Esophagus mucosa (tissue), 1 donor: ENCODE results near the gene SLC35F2. TPM values are rescaled to one million over a fixed set of nuclear protein-coding genes. Genes with fewer than 3 reads are reported as not detected.
"Not testable (repeated sequence)": the region's sequence is repeated elsewhere in the genome, so short reads cannot be mapped to it uniquely, and the experiment has no call there.

Experiments used
- ATAC-seq: fragments of 200-7000 bp; cut with Tn5 transposase; one replicate; pipeline ENCODE4 v1.9.1; 2020
- total RNA-seq: library from RNA; stranded (reverse); gene quantifications from one replicate; pipeline ENCODE4 v1.2.4, GENCODE V29; 2023
- donor health status: DM: yes; HTN: yes; CAD: no.

The SLC35F2 gene
- total RNA-seq, 1 donor from 2014 or later, result 14.7 TPM

DNA sequence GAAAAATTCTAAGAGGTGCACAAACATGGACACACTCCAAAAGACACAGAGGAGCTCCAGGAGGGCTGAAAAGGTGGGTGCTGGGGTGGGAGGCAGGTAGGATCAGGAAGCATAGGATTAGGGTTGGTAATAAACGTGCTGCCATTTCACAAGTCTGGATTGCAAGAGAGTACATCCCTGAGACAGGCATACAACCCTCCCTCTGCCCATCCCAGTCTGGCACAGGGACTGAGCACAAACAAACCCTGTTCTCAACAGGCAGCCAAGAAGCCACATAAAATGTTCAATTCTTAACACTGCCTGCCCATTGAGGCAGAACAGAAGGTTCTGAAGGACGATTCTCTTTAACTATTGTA is 18.5 kb downstream of the SLC35F2 start:
- ATAC-seq, result peak; percentile 72

DNA sequence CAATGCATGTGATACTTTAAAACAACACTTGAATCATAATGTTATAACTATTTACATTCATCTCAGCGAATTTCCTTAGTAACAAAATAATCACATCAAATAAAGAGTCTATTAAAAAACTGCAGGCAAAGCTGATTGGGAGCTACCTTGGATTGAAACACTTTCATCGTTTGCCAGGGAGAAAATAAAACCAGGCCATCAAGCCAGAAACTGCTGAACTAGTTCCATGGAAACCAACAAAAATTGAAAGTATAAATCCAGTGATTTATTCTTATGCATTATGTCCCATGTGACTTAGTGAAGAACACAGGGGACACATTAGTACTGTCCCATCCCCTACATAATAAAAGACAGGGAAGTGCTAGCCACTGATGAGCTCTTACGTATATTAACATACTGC is 21.7 kb downstream of the SLC35F2 start:
- ATAC-seq, result no peak

DNA sequence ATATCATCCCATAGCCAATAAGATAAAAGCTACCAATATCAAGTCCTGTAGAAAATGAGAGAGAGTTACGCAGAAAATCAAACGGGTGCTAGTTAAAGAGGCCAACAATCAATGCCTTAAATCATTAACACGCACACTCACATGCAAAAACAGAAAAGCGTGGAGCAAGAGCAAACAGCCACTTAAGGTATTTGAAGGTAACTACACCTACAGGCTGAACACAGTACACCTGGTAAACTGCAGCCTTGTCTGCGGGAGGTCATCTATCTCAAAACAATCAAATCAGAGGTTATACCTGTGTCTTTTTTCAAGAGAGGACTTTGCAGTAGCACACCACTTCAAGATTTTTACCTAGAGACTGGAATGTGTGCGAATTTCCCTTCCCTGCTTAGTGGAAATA is 23.6 kb downstream of the SLC35F2 start:
- no peak for ATAC-seq

DNA sequence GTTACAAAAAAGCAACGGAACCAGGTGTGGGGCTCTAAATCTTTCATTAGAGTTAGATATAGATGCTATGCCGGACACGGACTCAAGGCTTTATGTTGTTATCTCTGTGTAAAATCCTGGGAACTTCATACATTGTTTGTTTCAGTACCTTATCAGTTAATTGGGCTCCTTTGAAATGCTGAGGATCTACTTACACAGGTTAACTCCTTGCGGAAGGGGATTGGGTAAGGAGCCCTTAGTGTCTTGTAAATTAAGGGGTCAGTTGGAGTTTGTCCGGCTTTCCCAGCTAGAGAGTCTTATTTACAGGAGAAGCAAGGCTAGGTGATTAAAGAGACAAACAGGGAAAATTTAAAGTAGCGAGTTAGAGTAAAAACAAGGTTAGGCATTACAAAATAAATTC is 24.7 kb downstream of the SLC35F2 start:
- not testable (repeated sequence) for ATAC-seq

DNA sequence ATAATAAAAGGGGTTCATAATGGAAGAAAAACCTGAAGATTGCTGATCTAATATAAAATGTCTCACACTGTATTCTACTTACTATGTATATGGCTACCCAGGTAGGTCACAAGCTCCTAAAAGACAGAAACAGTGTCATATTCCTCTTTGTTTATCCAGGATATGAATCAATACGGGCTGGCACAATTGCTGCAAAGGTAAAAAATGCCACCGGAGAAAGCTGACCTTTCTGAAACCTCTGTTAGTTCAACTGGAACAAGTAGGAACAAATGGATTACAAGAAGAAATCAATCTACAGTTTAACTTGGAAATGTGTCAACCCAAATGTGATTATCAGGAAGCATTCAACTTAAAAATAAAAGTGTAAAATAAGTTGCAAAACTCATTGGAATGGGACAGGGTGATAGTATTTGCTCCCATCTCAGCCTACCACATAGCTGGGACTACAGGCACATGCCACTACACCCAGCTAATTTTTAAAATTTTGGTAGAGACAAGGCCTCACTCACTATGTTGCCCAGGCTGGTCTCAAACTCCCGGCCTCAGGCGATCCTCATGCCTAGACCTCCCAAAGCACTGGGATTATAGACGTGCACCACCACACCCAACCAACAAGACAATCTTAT is 27.6 kb downstream of the SLC35F2 start:
- peak; percentile 79 for ATAC-seq

DNA sequence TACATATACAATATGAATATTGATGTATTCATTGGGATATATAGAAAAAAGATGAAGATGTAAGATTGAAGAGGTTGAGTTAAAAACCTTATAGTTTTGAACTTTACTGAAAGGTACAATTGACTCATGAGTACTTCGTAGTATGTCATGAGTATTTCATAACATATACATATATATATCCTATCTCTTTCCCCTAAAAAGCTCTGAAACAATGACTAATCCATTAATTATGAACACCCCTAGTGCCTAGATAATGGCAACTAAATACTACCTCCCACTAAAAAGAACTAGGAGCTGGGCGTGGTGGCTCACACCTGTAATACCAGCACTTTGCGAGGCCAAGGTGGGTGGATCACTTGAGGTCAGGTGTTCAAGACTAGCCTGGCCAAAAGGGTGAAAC is 31.5 kb downstream of the SLC35F2 start:
- ATAC-seq, result no peak

DNA sequence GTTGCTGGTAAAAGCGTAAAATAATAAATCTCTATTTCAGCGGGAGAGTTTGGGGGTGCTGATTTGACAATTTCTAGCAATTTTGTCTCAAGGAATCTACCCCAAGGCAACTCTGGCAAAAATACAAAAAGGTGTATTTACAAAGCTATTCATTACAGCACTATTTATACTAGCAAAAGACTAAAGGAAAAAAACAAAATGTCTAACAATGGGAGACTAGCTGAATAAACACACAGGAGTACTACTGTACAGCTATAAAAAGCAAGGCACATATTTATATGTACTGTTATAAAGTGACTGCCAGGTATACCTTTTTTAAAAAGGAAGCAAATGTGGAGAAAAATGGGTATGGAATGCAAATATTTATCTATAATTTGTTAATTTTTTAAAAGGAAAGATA is 32.7 kb downstream of the SLC35F2 start:
- no peak for ATAC-seq

DNA sequence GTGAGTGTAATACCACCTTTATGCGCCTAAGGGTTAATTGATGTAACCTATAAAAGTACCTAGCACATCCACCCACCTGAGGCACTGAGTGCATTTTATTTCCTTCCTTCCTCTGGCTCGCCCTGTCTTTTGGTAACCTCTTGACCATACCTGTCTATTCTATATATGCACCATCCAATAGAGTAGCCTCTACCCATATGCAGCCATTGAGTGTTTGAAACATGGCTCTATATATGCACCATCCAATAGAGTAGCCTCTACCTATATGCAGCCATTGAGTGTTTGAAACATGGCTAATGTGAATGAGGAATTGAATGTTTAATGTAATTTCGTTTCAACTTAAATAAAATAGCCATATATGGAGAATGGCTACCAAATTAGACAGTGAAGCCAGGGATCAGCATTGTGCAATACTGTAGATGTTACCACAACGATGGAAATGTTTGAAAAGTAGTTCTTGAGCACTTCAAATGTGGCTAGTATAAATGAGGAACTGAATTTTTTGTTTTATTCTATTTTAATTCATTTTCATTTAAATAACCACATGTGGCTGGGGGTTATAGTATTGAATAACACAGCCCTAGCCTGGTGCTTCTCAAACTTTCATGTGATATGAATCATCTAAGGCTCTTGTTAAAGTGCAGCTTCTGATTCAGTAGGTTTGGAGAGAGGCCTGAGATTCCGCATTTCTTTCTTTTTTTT is 33.8 kb downstream of the SLC35F2 start:
- no peak for ATAC-seq

DNA sequence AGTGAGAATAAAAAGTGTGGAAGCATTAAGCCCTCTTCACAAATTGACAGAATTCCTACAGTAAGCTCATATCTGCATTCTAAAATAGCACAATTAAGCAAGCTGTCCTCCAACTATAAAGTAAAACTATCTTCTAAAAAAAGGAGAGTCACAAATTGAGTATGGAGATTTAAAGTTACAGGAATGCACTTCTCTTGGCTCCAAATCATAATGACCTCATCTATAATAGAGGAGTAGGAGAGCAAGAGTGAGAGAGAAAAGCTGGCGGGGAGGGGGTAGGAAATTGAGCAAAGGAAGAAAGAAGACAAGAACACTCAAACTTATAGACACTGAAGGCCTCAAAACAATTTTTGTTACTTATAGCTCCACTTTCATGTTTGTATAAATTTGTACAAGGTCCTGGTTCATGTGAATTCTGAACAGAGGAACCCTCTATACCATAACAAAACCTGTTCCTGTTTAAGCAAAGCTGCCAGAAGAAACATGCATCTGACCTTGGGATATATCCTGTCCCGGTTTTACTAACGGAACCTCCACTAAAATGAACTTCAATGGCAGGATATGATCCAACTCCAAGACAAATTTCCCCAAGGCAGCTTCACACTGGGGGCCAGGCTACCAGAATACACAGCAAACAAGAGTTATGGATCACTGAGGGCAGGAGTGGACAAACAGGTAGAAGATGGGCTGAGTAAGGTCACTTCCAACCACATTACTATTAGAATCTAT is 37.2 kb downstream of the SLC35F2 start:
- ATAC-seq, result no peak

DNA sequence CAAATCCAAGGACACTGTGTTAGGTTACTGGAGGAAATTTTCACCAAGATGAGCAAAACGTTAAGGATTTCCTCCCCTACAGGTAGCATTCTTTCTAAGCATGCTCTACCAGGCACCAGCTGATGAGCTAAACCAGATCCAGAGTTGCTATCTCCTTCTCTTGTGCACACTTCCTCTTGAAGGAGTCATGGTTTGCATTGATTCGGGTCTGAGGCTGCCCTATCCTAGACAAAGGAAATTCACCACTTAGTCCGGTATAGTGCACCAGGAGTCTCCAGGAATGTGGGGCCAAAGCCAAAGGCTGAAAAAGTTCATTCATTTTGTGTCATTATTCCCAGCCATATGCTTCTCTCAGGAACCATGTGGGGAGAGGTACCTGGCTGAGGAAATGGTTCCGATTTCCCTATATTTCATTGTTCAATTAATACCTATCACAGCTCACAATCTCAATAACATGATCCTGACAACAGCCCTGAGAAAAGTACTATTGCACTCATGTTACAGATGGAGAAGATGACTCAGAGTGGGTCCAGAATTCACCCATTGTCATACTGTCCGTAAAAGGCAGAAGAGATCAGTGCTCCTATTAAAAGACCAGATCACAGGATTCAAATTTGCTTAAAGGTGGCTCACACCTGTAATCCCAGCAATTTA is 39.1 kb downstream of the SLC35F2 start:
- no peak for ATAC-seq

DNA sequence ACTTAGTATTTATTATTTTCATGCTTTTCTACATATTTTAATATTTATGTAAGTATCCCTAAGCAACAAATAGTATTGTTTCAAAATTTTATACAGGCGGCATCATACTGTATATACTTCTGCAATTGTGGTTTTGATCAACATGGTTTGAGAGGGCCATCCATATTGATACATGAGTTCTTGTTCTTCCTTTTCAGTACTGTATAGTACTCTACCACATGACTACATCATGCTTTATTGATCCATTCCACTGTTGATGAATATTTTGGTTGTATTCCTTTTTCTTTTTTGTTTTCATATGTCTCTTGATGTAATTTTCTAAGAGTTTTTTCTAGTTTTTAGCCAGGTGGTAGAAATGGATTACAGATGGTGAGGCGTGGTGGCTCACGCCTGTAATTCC is 40.1 kb downstream of the SLC35F2 start:
- ATAC-seq, result no peak

DNA sequence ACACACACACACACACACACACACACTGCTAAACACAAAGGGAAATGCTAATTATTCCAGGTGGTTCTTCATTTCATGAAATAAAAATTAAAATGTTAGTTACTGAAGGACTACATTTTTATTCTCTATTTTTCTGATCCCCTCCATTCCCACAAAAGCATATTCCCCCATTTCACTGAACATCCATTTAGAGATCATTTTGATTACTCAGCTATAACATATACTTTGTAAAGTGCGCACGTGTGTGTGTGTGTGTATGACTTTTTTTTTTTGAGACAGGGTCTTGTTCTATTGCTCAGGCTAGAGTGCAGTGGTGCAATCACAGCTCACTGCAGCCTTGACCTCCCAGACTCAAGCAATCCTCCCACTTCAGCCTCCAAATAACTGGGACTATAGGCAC is 42.6 kb downstream of the SLC35F2 start:
- no peak for ATAC-seq

DNA sequence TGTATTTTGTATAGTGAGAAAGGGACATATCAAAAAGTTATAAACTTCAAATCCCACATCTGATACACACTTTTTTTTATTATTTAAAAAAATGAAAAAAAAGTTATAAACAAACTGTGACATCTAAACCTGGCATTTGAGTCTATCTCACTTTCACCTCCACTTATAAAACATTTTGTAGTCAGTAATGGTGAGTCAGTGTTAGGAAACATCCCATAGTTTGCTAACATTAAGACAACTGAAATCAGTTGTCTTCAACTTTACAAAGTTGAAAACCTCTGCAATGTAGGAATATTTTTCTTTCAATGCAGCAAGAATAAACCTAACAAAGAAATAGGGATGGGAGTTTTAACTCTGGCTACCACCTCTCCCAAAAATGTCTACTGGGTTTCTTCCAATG is 47.7 kb downstream of the SLC35F2 start:
- no peak for ATAC-seq

DNA sequence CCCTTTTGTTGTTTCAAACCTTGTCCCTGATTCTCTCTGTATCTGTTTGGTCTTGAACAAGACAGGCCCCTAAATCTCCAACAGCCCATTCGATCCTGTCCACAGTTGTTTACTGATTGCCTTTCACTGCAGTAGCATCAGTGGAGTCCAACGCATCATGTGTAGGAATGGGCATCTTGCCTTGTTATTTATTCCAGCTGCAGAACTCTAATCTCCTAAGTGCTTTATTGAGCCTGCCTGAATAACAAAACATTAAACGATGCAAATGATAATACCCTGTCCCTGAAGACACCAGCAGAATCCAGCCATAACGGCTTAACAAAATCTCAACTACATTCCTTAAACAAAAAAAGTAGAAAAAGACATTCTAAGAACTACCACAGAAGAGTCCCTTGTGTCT is 50.1 kb downstream of the SLC35F2 start:
- ATAC-seq, result no peak

DNA sequence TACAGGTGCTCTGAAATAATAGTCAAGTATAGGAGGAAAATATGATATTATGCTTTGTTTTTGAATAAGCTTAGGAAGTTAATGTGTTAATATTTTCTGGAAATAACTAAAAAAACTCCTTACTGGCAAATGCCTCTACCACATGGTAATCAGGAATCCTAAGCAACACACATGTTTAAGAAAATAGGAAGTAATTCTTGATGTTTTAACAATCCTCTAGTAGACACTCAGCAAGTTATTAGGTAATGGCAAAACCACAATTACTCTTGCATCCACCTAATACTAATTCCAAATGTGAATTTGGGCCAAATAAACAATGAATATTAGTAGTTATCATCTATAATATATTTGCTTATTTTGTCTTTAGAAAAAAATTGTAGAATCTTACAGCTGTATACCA is 53.6 kb downstream of the SLC35F2 start:
- no peak for ATAC-seq

DNA sequence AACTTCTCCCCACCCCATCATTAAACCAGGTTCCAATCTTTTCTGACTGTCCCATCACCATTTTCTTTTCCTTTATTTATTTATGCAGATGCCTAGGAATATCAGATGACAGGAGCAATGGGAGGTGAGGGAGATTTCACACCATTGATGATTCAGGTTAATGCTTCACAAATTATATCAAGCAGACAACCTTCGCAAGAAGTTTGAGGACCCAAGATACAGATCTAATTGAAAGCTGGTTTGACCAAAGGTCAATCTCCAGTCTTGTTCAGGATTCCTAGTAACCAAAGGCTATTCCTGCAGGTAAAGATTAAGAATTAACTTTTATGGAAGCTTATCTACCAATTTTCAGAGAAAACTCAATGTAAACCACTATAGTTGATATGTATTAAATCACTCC is 54.4 kb downstream of the SLC35F2 start:
- no peak for ATAC-seq

DNA sequence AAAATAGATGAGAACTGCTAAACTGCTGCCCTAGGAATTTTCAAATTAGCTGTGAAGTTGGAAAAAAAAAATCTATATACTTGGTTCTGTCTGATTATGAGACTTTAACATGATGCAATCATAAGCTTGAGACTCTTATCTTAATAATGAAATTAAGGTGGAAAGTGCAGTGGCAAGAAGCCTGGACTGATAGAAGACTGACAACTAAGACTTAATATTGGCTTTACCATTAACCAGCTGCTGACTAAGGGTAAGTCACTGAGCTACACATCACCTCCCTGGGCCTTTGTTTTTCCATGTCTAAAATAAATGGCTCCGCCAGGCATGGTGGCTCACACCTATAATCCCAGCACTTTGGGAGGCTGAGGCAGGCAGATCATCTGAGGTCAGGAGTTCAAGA is 56.9 kb downstream of the SLC35F2 start:
- ATAC-seq, result no peak

DNA sequence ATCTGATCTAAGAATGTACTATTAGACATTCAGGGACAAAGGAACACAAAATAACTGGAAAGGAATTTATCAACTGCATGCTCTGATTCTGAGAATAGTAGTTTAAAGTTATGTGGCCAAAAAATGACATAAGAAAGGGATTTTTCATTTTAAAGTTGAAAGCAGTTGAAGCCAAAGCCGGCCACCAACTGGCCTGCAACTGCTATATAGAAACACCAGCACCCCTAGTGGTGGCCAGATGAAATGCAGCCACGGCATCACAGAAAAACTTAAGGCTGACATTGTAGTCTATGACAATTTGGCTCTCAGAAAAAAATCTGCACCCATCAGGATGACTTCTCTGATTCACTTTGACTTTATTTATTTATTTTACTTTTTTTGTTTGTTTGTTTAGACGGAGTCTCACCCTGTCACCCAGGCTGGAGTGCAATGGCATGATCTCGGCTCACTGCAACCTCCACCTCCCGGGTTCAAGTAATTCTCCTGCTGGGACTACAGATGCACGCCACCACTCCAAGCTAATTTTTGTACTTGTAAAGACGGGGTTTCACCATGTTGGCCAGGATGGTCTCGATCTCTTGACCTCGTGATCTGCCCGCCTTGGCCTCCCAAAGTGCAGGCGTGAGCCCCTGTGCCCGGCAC is 59.2 kb downstream of the SLC35F2 start:
- ATAC-seq, result peak; percentile 69

DNA sequence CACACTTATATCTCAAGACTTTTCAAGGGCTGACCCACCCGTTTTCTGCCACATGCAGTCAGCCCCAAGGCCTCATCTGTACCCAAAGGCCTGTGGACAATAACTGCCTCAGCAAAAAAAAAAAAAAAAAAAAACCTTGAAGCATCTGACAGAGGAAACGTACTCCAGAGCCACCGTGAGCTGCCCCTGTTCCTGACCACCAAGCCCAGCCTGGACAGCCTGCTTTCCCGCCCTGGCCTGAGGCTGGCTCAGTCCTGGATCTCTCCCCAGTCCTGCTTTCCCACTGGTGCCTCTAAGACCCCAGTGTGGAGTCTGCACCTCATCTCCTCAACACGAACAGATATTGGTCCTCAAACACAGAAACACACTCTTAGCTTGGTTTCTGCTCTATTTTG is 66.5 kb downstream of the SLC35F2 start:
- no peak for ATAC-seq

DNA sequence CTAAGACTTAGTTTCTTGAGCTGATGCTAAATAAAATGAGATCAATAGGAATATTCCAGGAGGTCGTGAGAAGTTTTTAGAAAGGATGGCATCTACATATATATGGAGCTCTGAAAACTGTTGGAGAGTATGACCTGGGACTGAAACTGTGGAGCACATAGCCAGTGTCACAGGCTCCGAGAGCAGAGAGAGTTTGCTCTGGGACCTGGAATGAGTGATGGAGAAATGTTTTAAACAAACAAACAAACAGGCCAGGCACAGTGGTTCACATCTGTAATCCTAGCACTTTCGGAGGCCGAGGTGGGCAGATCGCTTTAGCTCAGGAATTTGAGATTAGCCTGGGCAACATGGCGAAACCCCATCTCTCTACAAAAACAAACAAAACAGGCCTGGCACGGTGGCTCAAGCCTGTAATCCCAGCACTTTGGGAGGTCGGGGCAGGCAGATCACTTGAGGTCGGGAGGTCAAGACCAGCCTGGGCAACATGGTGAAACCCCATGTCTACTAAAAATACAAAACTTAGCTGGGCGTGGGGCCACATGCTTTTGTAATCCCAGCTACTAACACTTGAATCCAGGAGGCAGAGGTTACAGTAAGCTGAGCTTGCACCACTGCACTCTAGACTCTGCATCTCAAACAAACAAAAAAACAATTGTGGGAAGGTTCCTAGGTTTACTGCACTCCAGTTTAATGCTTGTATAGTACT is 67.1 kb downstream of the SLC35F2 start:
- no peak for ATAC-seq

DNA sequence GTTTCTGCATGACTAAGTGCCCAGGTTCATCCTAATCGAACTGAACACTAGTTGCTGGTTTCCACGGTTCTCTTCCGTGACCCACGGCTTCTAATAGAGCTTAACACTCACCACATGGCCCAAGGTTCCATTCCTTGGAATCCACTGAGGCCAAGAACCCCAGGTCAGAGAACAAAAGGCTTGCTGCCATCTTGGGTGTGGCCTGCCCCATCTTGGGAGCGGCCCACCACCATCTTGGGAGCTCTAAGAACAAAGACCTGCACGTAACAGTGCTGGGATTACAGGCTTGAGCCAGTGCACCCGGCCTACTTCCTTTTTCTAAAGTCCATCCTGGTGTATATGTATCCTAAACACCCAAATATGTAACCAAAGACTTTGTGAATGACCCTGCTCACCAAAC is 68.8 kb downstream of the SLC35F2 start:
- no peak for ATAC-seq

DNA sequence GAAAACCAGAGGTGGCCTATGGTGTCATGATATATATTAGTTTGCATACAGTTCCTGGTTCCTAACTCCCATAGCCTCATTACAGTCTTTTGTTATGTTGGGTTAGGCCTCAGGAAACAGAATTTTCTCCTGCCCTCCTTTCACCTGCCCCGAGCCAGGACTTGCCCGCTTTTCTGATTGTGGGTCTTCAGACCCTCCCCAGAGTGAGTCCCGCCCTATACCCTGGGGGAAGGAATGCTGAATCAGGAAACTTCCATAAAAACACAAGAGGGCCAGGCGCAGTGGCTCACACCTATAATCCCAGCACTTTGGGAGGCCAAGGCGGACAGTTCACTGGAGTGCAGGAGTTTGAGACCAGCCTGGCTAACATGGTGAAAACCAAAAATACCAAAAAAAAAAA is 70.9 kb downstream of the SLC35F2 start:
- peak; percentile 51 for ATAC-seq
